Kidney glomerular epithelial cell (primary cell): Measurements from ENCODE around the gene PYGM.

Experiments
- DNase-seq: peaks from one replicate; lab custom pipeline; 2025; lab: John Stamatoyannopoulos, UW

Gene PYGM

DNA sequence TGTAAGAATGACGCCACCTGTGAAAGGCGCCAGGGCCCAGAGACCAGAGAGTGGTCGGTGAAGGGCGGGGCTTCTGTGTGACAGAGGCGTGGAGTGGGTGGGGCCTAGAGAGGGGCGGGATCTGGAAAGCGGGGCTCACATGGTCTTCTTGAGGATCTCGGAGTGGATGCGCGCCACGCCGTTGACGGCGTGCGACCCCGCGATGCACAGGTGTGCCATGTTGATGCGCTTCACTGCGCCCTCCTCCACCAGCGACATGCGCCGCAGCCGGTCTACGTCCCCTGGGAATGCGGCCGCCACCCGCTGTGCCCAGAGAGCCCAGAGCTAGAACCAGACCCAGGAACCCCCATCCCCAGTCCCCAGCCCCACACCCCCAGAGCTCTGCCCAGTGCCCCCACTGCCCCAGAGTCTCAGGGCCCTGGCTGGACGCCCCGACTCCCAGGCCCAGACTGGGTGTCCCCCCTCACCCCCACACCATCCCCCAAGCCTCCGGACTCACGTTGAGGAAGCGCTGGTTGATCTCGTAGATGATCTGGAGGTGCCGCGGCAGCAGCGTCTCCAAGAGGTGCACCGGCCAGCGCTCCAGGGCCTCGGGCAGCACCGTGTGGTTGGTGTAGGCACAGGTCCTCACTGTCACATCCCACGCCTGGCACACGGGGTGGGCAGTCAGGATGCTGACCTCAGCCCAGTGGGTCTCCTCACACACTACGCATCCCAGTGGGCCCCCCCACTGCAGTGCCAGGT lies 6.2 kb downstream of the PYGM start:
- no peak for DNase-seq

DNA sequence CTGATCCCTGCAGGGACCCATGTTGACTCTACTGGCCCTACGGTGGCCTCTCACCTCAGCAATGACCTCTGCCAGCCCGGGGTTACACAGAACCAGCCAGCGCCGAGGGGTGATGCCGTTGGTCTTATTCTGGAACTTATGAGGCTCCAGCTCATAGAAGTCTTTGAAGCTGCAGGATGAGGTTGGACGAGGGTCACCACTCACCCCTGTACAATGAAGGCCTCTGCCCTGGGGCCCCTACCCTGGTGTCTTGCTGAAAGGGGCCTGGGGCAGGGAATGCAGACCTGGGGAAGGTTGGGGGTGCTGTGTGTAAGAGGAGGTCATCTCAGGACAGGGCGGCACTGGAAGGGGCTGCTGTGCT lies 6.8 kb downstream of the PYGM start:
- no peak for DNase-seq

DNA sequence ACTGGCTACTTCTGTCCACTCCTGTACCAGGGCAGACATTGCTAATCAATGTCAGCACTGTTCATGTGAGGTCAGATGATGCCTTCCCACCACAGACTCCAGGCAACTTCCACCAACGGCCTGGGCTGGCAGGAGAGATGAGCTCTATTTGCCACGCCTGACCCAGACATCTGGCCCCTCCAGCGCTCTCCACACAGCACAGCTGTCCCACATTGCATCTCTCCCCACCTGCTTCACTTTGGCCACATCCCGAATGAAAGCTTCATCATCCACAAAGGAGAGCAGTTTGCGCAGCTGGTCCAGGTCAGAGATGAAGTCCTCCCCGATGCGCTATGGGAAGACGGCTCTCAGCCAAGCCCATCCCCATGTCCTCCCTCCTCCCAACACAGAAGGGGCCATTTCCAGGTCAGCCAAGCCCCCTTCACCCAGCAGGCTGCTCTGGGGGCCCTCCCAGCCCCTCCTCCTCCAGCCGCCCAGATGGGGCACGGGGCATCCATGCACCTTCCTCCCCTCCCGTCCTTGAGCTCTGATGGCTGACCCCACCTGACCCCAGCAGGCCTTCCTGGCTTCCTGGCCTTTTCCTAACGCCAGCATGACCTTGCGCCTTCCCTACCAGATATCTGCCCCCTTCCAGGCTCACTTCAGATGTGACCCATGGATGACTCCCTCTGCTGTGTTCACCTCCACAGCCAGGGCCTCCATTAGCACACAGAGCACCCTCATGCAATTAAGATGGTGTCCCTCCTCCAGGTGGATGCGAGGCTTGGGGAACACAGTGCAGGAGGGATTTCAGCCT lies 7.4 kb downstream of the PYGM start:
- no peak for DNase-seq

DNA sequence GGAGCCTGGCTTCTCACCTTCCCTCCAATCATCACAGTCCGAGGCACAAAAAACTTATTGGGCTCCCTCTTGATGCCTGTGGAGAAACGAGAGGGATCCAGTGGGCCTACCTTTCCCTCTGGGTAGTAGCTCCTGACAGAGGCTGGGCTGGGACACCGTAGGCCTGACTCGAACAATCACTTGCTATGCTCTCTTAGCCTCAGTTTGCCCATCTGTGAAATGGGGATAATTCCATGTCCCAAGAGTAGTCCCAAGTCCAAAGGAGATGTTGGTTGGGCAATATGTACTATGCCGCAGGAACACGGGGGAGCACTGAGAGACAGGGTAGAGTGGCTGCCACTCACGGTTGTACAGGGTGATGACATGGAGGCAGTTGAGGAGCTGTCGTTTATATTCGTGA lies 8.2 kb downstream of the PYGM start:
- no peak for DNase-seq

DNA sequence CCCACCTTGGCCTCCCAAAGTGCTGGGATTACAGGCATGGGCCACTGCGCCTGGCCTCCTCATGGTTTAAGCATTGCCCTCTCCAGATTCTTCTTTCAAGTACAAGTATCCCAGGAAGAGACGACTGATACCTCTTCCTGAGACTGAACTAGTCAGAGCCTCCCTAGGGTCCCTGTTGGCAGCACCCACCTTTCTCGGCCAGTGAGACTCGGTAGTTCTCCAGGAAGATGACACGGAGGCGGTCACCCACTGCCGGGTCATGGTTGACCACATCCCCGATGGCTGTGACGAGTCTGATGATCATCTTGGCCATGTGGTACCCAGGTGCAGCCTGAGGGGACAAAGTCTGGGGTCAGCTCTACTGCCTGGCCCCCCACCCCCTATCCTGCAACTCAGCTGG lies 8.6 kb downstream of the PYGM start:
- no peak for DNase-seq

DNA sequence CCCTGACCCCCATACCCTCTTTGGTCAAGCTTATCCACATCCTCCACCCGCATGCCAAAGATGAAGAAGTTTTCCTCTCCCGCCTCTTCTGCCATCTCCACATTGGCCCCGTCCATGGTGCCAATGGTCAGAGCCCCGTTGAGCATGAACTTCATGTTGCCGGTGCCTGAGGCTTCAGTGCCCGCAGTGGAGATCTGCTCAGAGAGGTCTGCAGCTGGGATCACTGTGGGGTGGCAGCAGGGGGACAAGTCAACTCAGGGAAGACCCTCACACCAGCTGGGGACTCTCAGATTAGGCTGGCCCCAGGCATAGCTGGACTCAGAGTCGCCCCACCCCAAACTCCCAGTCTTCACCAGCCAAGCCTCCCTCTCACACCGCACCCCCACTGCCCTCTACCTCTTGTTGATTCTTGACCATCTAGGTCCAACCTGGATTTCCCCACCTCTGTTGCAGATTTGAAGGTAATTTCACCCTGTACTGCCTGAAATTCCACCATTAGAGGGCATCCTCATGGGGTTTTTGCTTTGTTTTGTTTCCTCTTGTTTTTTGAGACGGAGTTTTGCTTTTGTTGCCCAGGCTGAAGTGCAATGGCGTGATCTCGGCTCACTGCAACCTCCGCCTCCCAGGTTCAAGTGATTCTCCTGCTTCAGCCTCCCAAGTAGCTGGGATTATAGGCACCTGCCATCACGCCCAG lies 9.3 kb downstream of the PYGM start:
- DNase-seq = no peak

DNA sequence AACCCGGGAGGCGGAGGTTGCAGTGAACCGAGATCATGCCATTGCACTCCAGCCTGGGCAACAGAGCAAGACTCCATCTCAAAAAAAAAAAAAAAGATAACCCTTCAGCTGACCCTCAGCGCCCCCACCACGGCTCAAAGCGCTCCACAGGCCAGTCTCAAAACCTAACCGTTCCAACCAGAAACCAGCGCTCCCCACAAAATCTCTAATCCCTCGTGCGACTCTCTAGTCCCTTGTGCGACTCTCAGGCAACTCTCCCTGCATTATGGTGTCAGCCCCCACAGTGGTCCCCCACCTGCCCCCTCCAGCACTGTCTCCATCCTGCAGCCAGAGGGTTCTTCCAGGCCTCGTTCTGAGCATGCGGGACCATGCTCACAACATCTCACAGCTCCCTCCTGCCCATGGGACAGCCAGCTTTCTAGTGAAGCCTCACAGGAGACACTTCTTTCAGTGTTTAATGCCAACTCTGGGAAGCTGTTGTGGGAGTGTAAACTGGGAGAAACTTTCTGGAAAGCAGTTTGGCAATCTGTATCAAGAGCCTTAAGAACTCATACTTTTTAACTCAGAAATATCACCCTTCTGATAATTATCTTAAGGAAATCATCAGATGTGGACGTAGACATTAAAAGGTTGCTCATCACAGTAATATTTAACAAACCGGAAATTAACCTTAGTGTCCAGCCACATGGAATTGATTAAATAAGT lies 11.7 kb downstream of the PYGM start:
- no peak for DNase-seq

DNA sequence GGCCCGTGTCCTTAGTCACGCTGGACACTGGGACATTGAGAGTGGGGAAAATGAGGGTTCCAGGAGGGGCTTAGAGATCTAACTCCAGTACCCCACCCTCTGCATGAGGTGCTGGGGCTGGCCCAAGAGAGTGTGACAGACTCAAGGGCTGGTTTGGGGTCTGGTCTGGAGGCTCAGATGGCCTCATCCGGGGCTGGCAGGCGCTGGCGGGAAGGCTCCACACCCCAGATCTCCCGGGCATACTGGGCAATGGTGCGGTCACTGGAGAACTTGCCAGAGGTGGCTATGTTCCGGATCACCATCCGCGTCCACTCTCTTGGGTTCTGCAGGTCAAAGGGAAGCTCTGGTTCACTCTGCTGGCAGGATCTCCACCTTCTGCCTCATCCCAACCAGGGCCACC lies 13.3 kb downstream of the PYGM start:
- DNase-seq = no peak

DNA sequence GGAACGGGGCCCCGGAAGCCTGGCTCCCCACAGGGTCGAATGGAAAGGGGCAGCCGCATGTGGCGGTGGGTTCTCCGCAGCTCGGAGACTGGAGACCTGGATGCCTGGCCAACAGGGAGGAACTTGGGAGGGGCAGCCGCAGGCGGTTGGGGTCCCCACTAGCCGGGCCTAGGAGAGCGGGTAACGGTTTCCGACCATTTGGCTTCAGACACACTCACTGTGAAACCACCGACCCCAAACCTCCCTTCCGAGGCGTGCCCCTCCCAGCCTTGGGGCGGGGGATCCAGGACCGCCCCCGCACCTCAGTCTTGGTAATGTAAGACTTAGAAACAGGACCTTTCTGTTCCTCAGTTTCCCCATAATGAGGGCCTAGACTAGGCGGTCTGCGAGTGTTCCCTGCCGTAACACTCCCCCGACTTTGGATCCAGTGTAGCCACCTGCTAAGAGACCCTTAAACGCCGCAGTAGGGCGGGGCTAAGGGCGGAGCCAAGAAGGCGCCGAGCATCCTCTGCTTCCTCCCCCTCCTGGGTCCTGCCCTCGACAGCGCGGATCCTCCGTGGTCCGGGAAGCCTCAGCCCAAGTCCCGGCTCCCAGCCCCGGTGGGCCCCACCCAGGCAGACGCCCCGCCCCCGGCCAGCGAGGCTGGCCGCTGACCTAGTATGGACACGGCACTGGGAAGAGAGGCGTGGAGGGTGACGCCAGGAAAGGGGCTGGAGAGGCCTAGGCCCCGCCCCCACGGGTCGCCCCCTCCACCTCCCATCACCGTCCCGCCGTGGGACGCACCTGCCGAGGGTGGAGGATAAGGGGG lies 14.0 kb downstream of the PYGM start:
- no peak for DNase-seq

DNA sequence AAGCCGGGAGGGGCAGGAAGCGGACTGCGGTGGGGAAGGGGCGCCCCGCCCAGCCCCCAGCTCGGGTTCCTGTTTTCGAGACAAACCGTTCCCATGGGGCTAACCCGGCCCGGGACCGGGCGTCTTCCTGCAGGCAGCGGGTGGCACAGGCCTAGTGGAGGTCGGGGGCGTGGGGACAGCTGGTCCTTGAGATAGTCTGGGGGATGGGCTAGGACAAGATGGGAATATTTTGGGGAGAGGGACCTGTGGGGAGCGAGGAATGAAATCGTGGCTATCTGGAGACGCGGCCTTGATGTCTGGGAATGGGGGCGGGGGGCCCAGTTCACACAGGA lies 14.6 kb downstream of the PYGM start:
- DNase-seq = no peak

DNA sequence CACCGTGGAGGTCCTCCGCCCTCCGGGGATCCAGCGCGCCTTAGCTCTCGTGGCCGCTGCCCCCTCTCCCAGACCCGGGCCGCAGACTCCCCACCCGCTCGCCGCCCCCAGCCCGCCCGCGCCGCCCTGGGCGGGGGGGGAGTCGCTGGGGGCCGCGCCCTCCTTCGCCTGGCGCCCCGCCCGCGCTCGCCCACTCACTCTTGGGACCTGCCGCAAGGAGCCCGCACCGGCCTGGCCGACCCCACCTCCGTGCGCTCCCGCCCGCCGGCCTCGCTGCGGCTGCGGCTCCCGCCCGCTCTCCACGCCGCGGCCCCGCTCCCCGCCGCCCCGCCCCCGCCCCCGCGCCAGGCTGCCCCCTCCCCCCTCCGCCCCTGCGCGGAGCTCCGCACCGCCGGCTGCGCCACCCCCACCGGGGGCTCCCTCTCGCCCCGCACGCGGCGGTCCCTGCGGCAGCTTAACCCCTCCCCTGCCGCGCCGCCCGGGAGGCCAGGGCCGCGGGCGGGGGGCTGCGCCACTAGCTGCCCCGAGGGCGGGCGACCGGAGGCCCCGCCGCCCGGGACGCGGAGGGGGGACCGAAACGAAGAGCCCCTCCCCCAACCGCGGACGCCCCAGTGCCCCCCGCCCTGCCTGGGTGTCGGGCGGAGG lies 15.1 kb downstream of the PYGM start:
- DNase-seq = no peak

DNA sequence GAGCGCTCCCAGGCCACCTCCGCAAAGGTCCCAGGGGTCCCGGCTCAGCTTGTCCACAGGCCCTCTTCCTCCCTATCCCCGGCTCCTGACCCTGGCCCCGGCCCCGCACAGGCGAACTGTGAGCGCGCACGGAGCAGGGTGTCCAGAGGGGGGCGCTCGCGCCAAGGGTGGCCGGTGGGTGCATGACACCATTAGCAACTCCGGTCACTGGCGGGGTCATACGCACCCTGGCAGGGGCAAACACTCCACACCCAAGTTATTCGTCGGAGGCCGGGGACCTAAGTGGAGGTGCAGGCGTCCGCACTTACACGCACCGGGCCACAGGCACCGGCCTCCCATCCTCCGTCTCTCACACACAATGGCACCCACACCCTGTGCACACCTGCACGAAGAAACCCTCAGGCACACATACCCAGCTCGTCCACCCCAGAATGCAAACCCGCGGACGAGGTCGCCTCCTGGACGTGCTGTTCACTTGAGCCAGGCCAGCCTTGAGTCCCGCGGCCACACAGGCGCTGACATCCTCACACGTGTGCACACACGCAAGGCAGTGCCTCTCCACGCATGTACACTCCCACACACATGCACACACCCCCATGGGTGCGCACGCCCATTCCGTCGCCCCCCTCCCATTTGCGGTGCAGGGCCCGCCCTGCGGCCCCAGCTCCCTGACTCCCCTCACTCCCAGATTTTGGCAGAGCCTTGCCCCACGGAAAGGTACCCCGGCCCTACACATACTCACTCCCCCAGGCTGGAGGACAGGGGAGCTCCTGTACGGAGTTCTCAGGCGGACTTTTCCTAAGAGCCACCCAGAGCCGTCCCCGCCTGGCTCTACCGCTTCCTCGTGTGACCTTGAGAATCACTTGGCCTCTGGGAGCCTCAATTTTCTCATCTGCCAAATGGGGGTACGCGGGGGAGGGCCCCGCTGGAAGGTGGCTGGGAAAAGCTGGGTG lies 15.9 kb downstream of the PYGM start, which contains the start of gene RASGRP2:
TSS of gene RASGRP2 (minus strand) at position 552 of the 953 bp plus-strand sequence. CDS start 1,276 bp downstream, outside the sequence.
- no peak for DNase-seq

DNA sequence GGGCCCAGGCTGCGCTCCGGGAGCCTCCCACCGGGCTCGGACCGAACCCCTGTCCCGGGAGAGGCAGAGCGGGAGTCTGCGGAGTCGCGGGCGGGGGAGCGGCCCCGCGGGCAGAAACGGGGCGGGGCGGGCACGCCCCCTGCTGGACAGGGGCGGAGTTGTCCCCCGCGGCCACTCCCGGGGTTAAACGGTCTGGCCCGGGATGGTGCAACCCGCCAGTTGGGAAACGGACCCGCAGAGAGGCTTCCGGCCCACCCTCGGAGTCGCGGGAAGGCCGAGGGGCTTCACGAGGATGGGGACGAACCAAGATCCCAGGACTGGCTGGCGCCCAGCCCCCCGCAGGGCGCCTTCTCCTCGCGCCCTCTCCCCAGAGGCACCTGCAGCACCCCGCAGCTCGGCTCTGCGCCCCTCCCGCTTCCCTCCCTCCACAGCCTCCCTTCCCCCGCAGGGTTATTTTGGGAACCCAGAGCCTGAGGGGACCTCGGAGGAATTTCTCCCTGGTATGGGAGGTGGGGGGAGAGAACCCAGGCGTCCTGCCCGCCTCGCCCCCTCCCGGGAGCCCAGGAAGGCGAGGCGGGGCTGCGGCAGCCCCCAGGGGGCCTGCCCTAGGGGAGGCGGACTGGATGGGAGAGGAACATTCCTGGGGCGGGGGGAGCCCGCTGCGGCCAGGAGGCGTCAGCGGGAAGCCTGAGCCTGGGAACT lies 16.7 kb downstream of the PYGM start:
- DNase-seq = no peak

DNA sequence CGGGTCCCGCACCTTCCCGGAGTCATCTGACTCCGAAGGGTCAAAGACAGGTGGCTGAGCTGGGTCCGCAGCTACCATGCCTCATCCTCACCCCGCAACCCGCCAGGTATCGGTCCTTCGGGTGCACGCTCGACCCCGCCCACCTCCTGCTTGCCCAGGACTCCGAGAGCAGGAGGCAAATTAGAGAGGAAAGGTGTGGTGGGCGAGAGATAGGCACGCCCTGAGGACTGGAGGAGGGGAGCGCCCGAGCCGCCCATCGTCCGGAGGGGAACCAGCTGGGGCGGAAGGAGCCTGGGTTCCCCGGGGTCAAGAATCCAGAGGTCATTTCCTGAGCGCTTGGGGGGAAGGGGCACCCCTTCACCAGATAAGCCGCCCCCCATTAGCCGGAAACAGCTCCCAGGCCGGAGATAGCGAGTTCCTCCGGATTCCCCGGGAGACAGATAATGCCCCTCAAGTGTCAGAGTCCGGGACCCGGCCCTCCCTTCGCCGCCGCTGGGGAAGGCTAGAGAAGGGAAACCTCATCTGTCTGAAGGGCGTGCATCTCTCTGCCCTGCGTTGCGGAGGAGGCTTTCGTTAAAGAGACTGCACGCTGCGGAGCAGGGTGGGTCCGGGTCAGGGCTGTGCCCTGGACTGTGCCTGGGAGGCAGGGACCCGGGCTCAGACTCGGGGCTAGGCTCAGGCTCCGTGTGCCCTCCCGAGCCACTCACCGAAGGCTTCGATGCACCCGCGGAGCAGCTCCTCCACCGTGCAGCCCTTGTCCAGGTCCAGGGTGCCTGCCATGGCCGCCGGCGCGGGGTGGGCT lies 17.5 kb downstream of the PYGM start:
- DNase-seq = no peak

DNA sequence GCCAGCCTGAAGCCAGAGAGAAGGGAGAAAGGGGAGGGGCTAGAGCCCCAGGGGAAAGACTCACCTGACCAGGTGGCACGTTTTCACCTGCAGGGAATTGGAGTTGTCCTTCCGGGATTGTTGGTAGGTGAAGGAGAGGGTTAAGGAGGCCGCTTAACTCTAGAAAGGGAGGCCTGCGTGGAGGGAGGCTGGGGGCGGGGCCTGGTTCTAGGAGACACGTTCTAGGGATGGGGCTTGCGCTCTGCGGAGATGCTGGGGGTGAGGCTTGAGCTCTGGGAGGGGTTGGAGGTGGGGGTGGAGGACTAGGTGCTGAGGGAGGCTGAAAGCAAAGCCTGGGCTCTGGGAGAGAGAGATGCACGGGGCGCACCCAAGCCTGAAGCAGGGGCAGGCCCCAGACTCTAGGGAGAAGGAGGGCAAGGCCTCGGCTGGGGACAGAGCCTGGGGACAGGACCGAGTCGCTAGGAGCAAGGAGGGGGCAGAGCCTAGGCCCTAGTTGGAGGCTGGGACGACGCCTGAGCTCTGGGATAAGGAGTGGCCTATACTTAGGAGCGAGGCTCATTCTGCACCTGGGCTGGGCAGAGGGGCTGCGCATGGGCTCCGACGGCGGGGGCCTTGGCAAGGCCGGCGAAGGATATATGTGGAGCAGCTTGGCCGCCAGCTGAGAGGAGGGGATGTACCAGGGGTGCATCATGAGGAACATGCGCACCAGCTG lies 18.2 kb downstream of the PYGM start:
- no peak for DNase-seq

DNA sequence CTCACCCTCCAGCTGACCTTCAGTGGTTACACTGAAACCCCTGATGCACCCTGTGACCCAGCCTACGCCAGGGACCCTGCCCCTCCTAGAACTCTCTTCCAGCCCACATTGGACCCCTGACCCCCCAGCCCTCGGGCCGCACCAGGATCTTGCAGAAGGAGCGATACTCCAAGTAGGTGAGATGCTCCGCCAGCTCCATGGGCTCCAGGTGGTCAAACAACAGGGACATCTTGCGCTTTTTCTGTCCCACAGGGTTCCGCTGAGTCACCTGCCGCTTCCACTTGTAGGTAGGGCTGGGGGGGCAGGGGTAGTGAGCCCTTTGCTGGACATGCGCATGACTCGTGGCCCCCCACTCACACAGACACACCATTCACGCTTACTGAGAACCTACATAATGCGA lies 19.9 kb downstream of the PYGM start:
- DNase-seq = no peak

DNA sequence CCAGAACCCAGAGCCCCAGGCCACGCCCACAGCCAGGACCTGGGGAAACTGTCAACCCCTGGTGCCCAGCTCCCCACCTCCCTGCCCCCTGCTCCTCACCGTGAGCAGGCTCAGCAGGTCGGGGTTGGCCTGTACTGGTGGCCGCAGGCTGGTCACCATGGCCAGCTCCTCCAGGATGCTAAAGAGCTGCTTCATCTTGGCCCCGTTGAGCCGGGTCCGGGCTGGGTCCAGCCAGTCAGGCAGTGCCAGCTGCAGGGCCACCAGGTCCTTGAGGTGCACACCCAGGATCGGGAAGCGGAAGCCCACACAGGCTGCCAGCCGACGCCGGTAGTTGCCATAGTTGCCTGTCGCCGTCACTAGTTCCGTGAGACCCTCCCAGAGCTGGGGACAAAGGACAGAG lies 23.1 kb downstream of the PYGM start:
- DNase-seq = no peak

DNA sequence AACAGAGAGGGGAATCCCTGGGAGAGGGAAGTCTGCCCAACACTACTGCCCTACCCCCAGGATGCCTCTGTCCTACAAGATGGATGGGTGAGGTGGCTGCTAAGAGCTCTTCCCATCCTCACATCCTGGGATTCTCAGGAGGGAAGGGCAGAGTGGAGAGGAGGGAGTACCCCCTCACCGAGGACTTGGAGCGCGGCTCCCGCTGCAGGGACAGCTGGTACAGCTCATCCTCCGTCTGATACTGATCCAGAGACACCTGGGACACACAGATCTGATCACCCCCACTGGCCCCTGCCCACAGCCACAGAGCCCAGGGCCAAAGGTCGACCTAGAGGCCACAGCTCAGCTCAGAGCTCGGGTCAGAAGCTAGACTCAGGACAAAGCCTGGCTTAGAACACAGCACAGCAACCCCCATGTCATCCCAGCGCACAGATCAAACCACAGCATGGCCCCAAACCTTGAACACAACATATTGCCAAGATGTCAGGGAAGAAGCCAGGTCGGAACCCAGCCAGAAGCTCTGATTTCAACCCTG lies 24.0 kb downstream of the PYGM start:
- no peak for DNase-seq
